Stimulated activated CD8-positive, alpha-beta memory T cell treated with anti-CD3 and anti-CD28 coated beads, Interleukin-2, amount 100 ng/mL, for 48 hours (primary cell): ENCODE data around the gene ABL2.
"Not testable (repeated sequence)": the region's sequence is repeated elsewhere in the genome, so short reads cannot be mapped to it uniquely, and the experiment has no call there.

Experiments used
- DNase-seq, 2 donors: peaks; one replicate each; pipeline ENCODE4 v3.0.0-alpha.2; 2020; ENCODE audit warnings: low read depth in 2 of 2

ABL2 gene

DNA sequence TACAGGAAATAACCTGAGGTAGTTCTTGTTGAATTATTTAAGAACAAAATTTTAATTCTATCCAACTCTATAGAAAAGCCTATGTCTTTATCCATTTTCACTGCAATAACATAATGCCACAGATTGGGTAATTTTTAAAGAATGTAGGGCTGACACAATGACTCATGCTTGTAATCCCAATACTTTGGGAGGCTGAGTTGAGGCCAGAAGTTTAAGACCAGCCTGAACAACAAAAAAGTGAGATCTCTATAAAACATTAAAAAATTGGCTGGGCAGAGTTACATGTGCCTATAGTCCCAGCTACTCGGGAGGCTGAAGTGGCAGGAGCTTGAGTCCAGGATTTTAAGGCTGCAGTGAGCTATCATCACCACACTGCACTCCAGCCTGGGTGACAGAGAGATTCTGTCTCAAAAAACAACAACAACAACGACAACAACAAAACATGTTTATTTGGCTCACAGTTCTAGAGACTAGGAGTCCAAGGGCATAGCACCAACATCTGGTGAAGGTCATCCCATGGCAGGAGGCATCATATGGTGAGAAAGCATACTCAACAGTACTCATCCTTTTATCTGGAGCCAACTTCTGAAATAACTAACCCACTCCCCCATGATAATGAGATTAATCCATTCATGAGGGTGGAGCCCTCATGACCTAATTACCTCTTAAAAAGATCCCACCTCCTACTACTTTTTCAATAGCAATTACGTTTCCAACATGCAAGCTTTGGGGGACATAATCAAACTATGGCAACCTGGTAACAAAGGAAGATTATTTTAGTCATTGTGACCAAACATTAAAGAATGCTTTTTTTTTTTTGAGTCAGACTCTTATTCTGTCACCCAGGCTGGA lies 59.6 kb downstream of the ABL2 start:
- no peak for DNase-seq

DNA sequence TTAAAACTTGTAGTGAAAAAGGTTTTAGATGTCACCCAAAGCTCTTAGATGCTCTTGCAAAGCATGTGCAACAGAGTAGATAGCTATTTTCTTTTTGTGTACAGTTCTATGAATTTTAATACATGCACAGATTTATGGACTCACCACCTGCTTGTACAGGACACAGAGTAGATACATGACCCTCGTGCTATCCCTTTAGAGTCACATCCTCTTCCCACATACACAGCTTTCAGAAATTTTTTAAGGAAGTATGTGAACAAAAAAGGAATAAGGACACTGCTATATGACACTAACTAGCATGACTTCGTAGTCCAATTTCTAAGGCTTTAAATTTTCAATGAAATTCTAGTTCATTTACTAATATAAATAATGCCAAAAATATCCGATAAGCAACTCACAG lies 60.9 kb downstream of the ABL2 start:
- no peak for DNase-seq

GRCh38 chr1:179167955-179168354 lies 61.5 kb downstream of the ABL2 start:
- no peak for DNase-seq

GRCh38 chr1:179167418-179167777 lies 62.1 kb downstream of the ABL2 start:
- no peak for DNase-seq

DNA sequence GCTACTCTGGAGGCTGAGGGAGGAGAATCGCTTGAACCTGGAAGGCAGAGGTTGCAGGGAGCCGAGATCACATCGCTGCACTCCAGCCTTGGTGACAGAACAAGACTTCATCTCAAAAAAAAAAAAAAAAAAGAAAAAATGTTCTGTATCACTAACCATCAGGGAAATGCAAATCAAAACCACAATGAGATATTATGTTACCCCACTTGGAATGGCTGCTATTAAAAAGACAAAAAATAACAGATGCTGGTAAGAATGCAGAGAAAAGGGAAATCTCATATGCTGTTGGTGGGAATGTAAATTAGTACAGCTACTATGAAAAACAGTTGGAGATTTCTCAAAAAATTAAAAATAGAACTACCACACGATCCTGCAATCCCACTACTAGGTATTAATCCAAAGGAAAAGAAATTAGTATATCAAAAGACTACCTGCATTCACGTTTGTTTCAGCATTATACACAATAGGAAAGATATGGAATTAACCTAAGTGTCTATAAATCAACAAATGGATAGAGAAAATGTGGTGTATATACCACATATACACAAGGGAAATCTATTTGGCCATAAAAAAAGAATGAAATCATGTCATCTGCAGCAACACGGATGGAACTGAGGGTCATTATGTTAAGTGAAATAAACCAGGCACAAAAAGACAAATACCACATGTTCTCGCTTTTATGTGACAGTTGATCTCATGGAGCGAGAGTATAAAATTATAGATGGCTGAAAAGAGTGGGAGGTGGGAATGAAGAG lies 62.6 kb downstream of the ABL2 start:
- no peak for DNase-seq

GRCh38 chr1:179164494-179164893 lies 65.0 kb downstream of the ABL2 start:
- DNase-seq, result no peak

- no peak for DNase-seq
These were observed 72.8 kb downstream of the ABL2 start for GRCh38 chr1:179156708-179157107.

DNA sequence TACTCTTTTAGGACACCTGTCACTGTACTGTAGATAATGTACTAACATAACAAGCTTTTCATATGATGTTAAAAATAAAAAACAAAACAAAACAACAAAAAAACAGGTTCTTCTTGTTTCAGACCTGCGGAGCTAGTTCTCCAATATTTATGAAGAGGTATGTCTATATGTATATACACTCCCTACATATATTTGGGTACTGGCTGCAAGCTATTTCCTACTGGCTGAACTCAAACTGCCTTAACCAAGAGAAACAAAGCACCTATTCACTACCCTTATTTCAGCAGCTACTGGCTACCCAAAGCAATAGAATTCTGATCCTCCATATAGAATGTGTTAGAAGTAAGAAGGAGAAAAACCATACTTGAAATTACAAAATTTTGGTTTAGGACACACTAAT lies 73.5 kb downstream of the ABL2 start:
- DNase-seq, result no peak

- DNase-seq, result no peak
These were observed 73.9 kb downstream of the ABL2 start for GRCh38 chr1:179155615-179156014.

GRCh38 chr1:179154437-179154836 lies 75.0 kb downstream of the ABL2 start:
- no peak for DNase-seq

DNA sequence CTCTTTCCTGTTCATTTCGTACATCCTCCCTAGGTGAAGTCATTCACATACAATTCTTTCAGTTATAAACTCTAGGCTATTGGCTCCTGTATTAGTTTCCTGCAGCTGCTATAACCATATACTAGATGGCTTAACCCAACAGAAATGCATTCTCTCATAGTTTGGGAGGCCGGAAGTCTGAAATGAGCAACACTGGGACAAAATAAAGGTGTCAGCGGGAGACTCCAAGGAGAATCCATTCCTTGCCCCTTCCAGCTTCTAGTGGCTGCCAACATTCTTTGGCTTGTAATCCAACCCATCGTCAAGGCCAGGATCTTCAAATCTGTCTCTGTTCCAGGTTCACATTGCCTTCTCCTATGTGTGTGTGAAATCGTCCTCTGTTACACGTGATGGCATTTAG lies 76.3 kb downstream of the ABL2 start:
- no peak for DNase-seq

DNA sequence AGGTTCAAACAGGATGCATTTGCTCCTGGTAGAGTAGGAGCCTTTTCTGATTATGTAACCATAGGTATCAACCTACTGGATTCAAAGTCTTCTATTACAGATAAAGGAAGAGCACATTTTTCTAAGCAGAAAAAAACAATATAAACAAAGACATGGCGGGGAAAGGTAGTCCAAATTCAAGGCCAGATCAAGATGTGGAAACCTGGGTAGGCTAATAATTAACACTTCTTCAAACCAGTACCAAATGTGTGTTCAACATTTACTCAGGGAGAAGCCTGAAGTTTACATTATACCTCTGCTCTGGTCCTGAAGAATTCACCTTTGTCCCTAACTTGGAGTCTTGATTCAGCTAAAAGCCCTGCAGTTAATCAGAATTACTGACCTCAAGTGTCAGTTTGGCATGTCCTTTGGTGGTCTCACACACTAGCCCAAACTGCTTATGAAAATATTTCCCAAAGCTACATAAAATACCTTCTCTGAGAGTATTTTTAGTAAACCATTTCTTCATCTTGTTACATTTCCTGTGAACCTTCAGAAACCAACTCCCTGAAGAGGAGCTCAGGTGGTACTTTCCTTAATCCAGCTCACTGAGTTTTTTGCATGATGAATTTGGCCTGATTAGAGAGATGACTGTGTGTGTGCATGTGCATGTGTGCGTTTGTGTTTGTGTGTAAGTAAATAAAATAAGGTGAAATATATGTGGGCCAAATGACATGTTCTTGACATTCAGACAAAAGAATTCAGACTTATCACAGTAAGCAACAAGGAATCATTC lies 77.4 kb downstream of the ABL2 start:
- no peak for DNase-seq

DNA sequence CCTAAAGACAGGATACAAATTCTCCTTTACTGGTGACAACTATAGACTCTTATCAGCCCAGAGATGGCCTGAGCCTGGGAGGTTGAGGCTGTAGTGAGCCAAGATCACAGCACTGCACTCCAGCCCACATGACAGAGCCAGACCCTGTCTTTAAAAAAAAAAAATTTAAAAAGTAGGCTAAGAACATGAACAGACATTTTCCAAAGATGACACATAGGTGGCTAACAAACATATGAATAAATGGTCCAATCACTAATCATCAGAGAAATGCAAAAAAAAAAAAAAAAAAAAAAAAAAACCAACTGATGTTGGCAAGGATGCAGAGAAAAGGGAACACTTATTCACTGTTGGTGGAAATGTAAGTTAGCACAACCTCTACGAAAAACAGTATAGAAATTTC lies 82.6 kb downstream of the ABL2 start:
- no peak for DNase-seq

GRCh38 chr1:179146476-179146875 lies 83.0 kb downstream of the ABL2 start:
- DNase-seq, result no peak

GRCh38 chr1:179145521-179145920 lies 84.0 kb downstream of the ABL2 start:
- DNase-seq, result no peak

DNA sequence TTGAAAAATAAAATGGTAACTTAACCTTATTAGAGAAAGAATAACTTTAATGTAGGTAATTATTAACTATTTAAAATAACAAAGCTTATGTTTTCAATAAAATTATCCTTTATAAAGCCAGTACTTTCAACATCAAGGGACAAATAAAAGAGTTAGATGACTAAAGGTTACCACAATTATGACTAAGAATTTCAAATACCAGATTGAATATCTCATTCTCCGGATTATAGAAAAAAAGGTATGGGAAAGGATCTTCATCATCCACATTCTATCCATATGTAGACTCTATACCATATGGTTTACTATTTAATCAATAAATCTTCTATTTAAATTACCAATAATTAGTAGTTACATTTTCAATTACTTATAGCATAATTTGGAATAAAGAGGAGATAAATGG lies 84.9 kb downstream of the ABL2 start:
- no peak for DNase-seq

DNA sequence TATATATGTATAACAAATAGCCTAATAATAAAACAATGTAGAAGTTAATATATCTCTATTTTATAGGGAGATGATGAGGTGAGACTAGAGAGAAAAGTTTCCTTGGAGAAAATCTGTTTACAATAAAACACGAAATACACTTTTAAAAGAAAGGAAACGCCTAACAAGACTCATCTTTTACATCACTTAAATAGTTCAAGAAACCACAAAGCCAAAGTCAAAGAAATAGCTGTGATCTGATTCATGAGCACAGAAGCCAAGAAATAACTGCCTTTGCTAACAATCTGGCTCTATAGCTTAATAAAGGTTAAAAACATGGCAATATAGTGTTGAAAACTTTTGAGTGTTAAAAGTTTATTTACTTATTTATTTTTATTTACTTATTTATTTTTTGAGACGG lies 86.2 kb downstream of the ABL2 start:
- DNase-seq, result no peak

DNA sequence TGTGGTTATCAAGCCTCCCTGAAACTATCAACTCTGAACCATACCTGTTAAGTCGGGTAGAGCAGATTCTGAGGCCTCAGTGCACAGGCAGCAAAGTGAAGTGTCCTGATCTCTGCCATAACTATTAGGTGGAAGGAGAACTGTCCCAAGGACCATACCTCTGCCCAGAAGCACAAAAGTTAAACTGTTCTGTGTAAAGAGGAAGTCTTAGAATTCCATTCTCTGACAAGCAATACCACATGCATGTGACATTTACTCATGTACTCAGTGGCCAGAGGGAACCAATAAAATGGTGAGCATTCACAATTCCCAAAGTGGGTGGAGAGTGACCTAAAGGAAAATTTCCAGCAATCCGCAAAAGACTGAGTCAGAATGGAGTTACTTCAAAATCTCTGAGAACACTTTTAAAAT lies 86.6 kb downstream of the ABL2 start:
- no peak for DNase-seq

DNA sequence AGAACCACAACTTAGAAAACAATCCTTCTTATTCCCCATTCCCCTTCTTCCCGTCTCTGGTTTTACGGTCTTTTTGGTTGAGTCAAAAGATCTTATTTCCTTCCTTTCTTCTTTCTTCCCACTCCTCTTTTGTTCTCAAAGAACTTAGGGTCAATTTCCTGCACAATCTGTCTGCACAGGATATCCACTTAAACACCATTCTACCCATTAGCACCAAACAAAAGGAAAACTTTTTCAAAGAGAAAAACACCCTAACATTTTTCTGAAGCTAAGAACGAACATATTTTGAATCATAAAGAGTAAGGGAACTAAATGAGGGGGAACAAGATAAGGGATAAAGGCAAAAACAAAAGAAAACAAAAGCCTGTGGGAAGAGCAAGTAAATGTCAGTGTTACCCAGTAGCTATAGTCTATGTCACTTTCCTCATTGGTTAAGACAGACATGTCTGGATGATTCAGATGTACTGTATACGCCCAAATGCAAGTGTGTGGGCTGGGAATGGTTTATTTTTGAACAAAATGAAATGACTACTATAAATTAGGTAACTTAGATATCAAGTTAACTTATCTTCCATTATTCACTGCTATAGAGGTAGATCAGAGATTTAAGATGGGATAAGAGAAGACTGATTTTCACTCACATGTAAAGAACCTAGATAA lies 87.8 kb downstream of the ABL2 start:
- DNase-seq, result peak in 1 of 2 donors; percentile 12

- not testable (repeated sequence) for DNase-seq
These were observed 90.7 kb downstream of the ABL2 start for GRCh38 chr1:179138755-179139154.

DNA sequence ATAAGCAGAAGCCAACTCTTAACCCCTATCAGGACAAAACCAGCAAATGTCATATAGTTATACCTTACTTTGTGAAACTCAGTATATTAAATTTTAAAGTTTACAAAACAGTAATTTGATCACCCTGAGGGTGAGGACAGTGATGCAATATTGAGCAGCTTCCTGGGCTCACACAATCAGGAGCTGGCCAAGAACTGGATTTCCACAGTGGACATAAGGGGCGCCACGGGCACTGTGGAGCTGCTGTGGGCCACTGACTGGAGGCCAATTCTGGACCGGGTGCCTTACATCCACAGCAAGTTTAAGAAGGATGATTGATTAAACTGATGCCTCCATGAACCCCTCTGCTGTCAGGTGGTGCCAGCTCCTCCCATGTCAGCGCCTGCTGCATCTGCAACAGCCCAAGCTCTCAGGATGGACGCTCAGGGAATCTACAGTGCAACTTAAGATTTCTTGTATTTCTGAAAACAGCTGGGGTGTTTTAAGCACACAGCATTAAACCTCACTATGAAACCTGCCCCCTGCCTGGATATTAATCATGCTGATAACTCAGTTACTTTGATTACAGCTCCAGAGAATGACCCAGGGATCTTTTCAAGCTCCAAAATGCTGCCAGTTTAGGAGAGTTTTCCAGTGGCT lies 91.7 kb downstream of the ABL2 start:
- no peak for DNase-seq
